H1 (cell line): ENCODE results near the gene RBM26. TPM values are rescaled to one million over a fixed set of nuclear protein-coding genes. Genes with fewer than 3 reads are reported as not detected.

Source experiments
- CTCF ChIA-PET: fragments of 300-600 bp; sonication (Branson Sonifier 250); formaldehyde crosslinking; loops from one replicate; lab custom pipeline; 2021; ENCODE audit not compliant: partially characterized antibody; lab: Charles Lee
- POLR2A ChIA-PET: fragments of 300-600 bp; sonication (Branson Sonifier 250); formaldehyde crosslinking; loops from one replicate; lab custom pipeline; 2021; ENCODE audit warnings: inconsistent platforms; ENCODE audit not compliant: partially characterized antibody; lab: Charles Lee
- DNase-seq, 2 experiments: peaks; one replicate each; pipeline versions ENCODE4 v3.0.0 to v3.0.0-alpha.2; 2010 to 2022; ENCODE audit warnings: low spot score in 2 of 2, low read depth in 1 of 2, mixed read lengths in 1 of 2
- FAIRE-seq: peaks from 2 replicates; lab custom pipeline; 2011; peaks lifted over from hg19 to GRCh38; lab: Jason Lieb, UNC
- H2AFZ ChIP-seq: 2 replicates; pipeline ENCODE4 v1.8.1; 2012; ENCODE audit warnings: low read length, inconsistent platforms
- H2AK5ac ChIP-seq: 2 replicates; pipeline ENCODE4 v1.6.1; 2013; ENCODE audit warnings: low read depth, low read length
- H2BK120ac ChIP-seq: replicated peaks from 2 replicates; pipeline ENCODE3; 2013; ENCODE audit warnings: low read depth, low read length, inconsistent platforms
- H2BK12ac ChIP-seq: 2 replicates; pipeline ENCODE4 v1.6.1; 2013; ENCODE audit warnings: low read depth, low read length
- H2BK15ac ChIP-seq: 2 replicates; pipeline ENCODE4 v1.6.1; 2013; ENCODE audit warnings: low read length
- H2BK20ac ChIP-seq: 2 replicates; pipeline ENCODE4 v1.6.1; 2013; ENCODE audit warnings: low read length
- H2BK5ac ChIP-seq: 2 replicates; pipeline ENCODE4 v1.6.1; 2013; ENCODE audit warnings: low read depth, low read length
- H3K14ac ChIP-seq: 2 replicates; pipeline ENCODE4 v1.6.1; 2013; ENCODE audit warnings: inconsistent platforms; ENCODE audit not compliant: insufficient read length
- H3K18ac ChIP-seq: 2 replicates; pipeline ENCODE4 v1.6.1; 2013; ENCODE audit warnings: low read length; ENCODE audit errors: extremely low read depth
- H3K23ac ChIP-seq: 2 replicates; pipeline ENCODE4 v1.6.1; 2013; ENCODE audit warnings: inconsistent platforms; ENCODE audit not compliant: insufficient read length
- H3K23me2 ChIP-seq: 2 replicates; pipeline ENCODE4 v1.6.1; 2013; ENCODE audit warnings: low read depth, low read length
- H3K27ac ChIP-seq: 2 replicates; pipeline ENCODE4 v1.6.1; 2011; ENCODE audit warnings: low read depth, low read length, inconsistent platforms
- H3K27me3 ChIP-seq, 4 experiments: replicated peaks in 1 of 4; 1 replicate in 1 of 4; 2 replicates in 3 of 4; pipeline versions ENCODE4 v1.6.1 to v1.8.1; 2011 to 2013; ENCODE audit warnings: low read length in 3 of 4, mild to moderate bottlenecking in 3 of 4, inconsistent platforms in 2 of 4, mixed read lengths in 2 of 4, moderate library complexity in 1 of 4; ENCODE audit not compliant: control insufficient read depth in 3 of 4, insufficient read depth in 3 of 4; ENCODE audit errors: extremely low read depth in 1 of 4
- H3K36me3 ChIP-seq, 4 experiments: 2 replicates each; pipeline versions ENCODE4 v1.6.1 to v1.8.1; 2011 to 2013; ENCODE audit warnings: mild to moderate bottlenecking in 4 of 4, low read length in 3 of 4, moderate library complexity in 2 of 4, control low read depth in 1 of 4, inconsistent platforms in 1 of 4; ENCODE audit not compliant: insufficient read depth in 4 of 4, control insufficient read depth in 2 of 4
- H3K4ac ChIP-seq: replicated peaks from 2 replicates; pipeline ENCODE3; 2013; ENCODE audit warnings: low read length, low read depth, mixed read lengths, inconsistent platforms; ENCODE audit not compliant: insufficient read length
- H3K4me1 ChIP-seq, 4 experiments: replicated peaks in 1 of 4; 1 replicate in 1 of 4; 2 replicates in 3 of 4; pipeline versions ENCODE4 v1.6.1 to v1.8.1; 2011 to 2013; ENCODE audit warnings: low read length in 3 of 4, inconsistent platforms in 2 of 4, mixed read lengths in 1 of 4; ENCODE audit not compliant: insufficient read depth in 4 of 4, control insufficient read depth in 3 of 4
- H3K4me2 ChIP-seq, 2 experiments: 2 replicates each; pipeline versions ENCODE4 v1.6.1 to v1.8.1; 2011 to 2013; ENCODE audit warnings: low read depth in 2 of 2, low read length in 2 of 2, control low read depth in 1 of 2, inconsistent platforms in 1 of 2, mild to moderate bottlenecking in 1 of 2; ENCODE audit not compliant: insufficient read depth in 1 of 2
- H3K4me3 ChIP-seq, 4 experiments: fragments of 200-600, 300-600 bp in 1 of 4; sonication (generic), shearing (Covaris generic), sonication (Bioruptor Twin) in 1 of 4; 2 replicates each; pipeline versions ENCODE4 v1.5.1 to v1.8.1; 2011 to 2016; ENCODE audit warnings: low read length in 4 of 4, low read depth in 3 of 4, control low read depth in 2 of 4, inconsistent platforms in 2 of 4, mild to moderate bottlenecking in 2 of 4, mixed read lengths in 1 of 4, moderate library complexity in 1 of 4; ENCODE audit not compliant: insufficient read depth in 2 of 4; ENCODE audit errors: extremely low read depth in 1 of 4
- H3K56ac ChIP-seq: replicated peaks from 2 replicates; pipeline ENCODE3; 2013; ENCODE audit warnings: low read depth, mild to moderate bottlenecking, mixed read lengths, low read length, inconsistent platforms; ENCODE audit not compliant: insufficient read length
- H3K79me1 ChIP-seq: 2 replicates; pipeline ENCODE4 v1.6.1; 2013; ENCODE audit warnings: low read depth, low read length, control low read depth
- H3K79me2 ChIP-seq, 2 experiments: 2 replicates each; pipeline versions ENCODE4 v1.6.1 to v1.8.1; 2012 to 2013; ENCODE audit warnings: low read length in 2 of 2, mild to moderate bottlenecking in 2 of 2, inconsistent platforms in 1 of 2; ENCODE audit not compliant: insufficient read depth in 2 of 2, control insufficient read depth in 1 of 2
- H3K9ac ChIP-seq, 4 experiments: replicated peaks in 1 of 4; 1 replicate in 1 of 4; 2 replicates in 3 of 4; pipeline versions ENCODE4 v1.6.1 to v1.8.1; 2011 to 2013; ENCODE audit warnings: low read depth in 3 of 4, low read length in 3 of 4, control low read depth in 2 of 4, mild to moderate bottlenecking in 2 of 4, moderate library complexity in 2 of 4, inconsistent platforms in 1 of 4; ENCODE audit errors: extremely low read depth in 1 of 4
- H3K9me3 ChIP-seq, 2 experiments: 2 replicates each; pipeline versions ENCODE4 v1.6.1 to v1.8.1; 2012 to 2013; ENCODE audit warnings: mild to moderate bottlenecking in 2 of 2, moderate library complexity in 2 of 2, control low read depth in 1 of 2, inconsistent platforms in 1 of 2, low read depth in 1 of 2, low read length in 1 of 2, mixed read lengths in 1 of 2; ENCODE audit not compliant: insufficient read depth in 2 of 2
- H4K20me1 ChIP-seq, 2 experiments: replicated peaks in 1 of 2; 2 replicates each; pipeline versions ENCODE3 to v1.8.1; 2011 to 2013; ENCODE audit warnings: inconsistent platforms in 2 of 2, low read length in 2 of 2, mild to moderate bottlenecking in 1 of 2; ENCODE audit not compliant: insufficient read depth in 2 of 2, control insufficient read depth in 1 of 2
- H4K5ac ChIP-seq: 2 replicates; pipeline ENCODE4 v1.6.1; 2013; ENCODE audit warnings: low read length, low read depth, mixed read lengths, inconsistent platforms; ENCODE audit not compliant: insufficient read length
- H4K8ac ChIP-seq: 2 replicates; pipeline ENCODE4 v1.8.0; 2013; ENCODE audit warnings: mild to moderate bottlenecking, moderate library complexity, low read length, inconsistent platforms; ENCODE audit not compliant: insufficient read depth; ENCODE audit errors: extremely low read depth
- H4K91ac ChIP-seq: replicated peaks from 2 replicates; pipeline ENCODE3; 2013; ENCODE audit warnings: low read length, mixed read lengths, inconsistent platforms; ENCODE audit not compliant: insufficient read length
- KDM5A ChIP-seq: fragments of 200-600 bp; IDR thresholded peaks from 2 replicates; pipeline ENCODE4 v1.7.1; 2012; ENCODE audit warnings: mild to moderate bottlenecking, low read length, inconsistent platforms, mixed read lengths
- MAFK ChIP-seq: IDR thresholded peaks from 2 replicates; pipeline ENCODE4 v1.6.1; 2012; ENCODE audit warnings: low read depth, mild to moderate bottlenecking, improper control_type of control experiment, low read length
- WGBS, 2 experiments: shearing (Covaris generic) in 1 of 2; methylation state at CpG; one replicate each; pipeline versions ENCODE4 v1.1.6 to v1.1.7; 2013 to 2015; ENCODE audit warnings: low lambda C conversion rate in 2 of 2, mixed read lengths in 2 of 2, inconsistent platforms in 1 of 2, low coverage in 1 of 2, missing lambda C conversion rate in 1 of 2; ENCODE audit not compliant: insufficient replicate concordance in 2 of 2, insufficient coverage in 1 of 2, insufficient read length in 1 of 2; ENCODE audit errors: extremely low coverage in 1 of 2, missing lambda C conversion rate in 1 of 2; 5-methylcytosine and 5-hydroxymethylcytosine counted together
- polyA plus RNA-seq, 7 experiments: library from polyadenylated mRNA; depleted of rRNA in 3 of 7; stranded (reverse) in 5 of 7; unstranded in 2 of 7; fragments of >200 nt in 5 of 7; fragments of 200-250 nt in 2 of 7; gene quantifications; 1 replicate in 5 of 7; 2 replicates in 1 of 7; 4 replicates in 1 of 7; pipeline versions ENCODE4 v1.2.1 to v1.2.3, GENCODE V29; 2011 to 2013; ENCODE audit warnings: missing spikeins in 2 of 7, mixed read lengths in 2 of 7
- total RNA-seq: library from RNA; stranded (reverse); fragmentation: NEBNext Ultra II Directional; extraction: Animal tissue kit (Norgen Biotek cat#: 25700); gene quantifications from 2 replicates; pipeline ENCODE4 v1.2.1, GENCODE V29; 2021

The RBM26 gene
- total and polyA plus RNA-seq, 2 of the 8 experiments (the other 6 are each of a cell fraction or from before 2014, with no cell fraction given): 20.3 to 65.5 TPM

- Histone ChIP-seq H3K23me2 (no peaks in the 10 kb centered on the region), H2AK5ac (no peak overlapping the region), H3K4me2 (no peak overlapping the region), H3K36me3 (peaks cover 0 to 46% (median 13%) of the 10 kb centered on the region in 4 experiments; a peak in 7 of 8 replicates), H4K5ac (no peak overlapping the region), H2BK5ac (no peak overlapping the region), H3K9me3 (no peaks in the 10 kb centered on the region), H3K27me3 (no peaks in the 10 kb centered on the region), H2BK120ac (no peak overlapping the region), H3K4me1 (no peaks in the 10 kb centered on the region), H3K14ac (no peak overlapping the region), H3K56ac (no peak overlapping the region), H3K79me1 (no peaks in the 10 kb centered on the region), H2BK20ac (no peak overlapping the region), H3K18ac (no peak overlapping the region), H2BK12ac (no peak overlapping the region), H4K20me1 (peaks cover 0 to 1% of the 10 kb centered on the region in 2 experiments), H3K23ac (no peak overlapping the region), H4K8ac (no peak overlapping the region), H3K27ac (no peak overlapping the region), H3K79me2 (no peaks in the 10 kb centered on the region; a peak in 1 of 4 replicates), H2BK15ac (no peak overlapping the region), H2AFZ (no peak overlapping the region), H3K4me3 (no peak overlapping the region), H3K4ac (no peak overlapping the region), H3K9ac (no peak overlapping the region), H4K91ac (no peak overlapping the region)
- ChIA-PET CTCF (no interaction called here), POLR2A (interaction anchor here (0.8 to 1.4 kb wide), 2 partner anchors 17 to 43 kb away, joined by 3 read pairs; no protein-coding TSS in a partner anchor)
- FAIRE-seq (no peak), DNase-seq (no peak)
- 94% methylated on average over 1 of the region's 1 CpG; no CpG with 5 or more reads in 1 of the 2 experiments for WGBS, 2 experiments
- TF ChIP-seq MAFK: peak; percentile 43; the same call in 1 of the 2 replicates
- no peak for TF ChIP-seq KDM5A
These were observed 77.5 kb downstream of the RBM26 start for GRCh38 chr13:79328510-79328909.
